Erythroblast (primary cell): Measurements from ENCODE around the gene GLB1L.

Experiments
- GATA1 ChIP-seq: IDR thresholded peaks from 2 replicates; pipeline ENCODE4 v1.6.1; 2011; ENCODE audit warnings: low read depth, mild to moderate bottlenecking, control low read depth, low read length, moderate library complexity
- POLR2A ChIP-seq: IDR thresholded peaks from 2 replicates; pipeline ENCODE4 v1.6.1; 2011; ENCODE audit warnings: mild to moderate bottlenecking, low read length

- no peak for TF ChIP-seq GATA1
- peak; percentile 23 for TF ChIP-seq POLR2A
Measured at GRCh38 chr2:219186754-219187456, 58.3 kb downstream of the GLB1L start.
